ENCODE results near the gene SH3RF2.

SH3RF2 gene

DNA sequence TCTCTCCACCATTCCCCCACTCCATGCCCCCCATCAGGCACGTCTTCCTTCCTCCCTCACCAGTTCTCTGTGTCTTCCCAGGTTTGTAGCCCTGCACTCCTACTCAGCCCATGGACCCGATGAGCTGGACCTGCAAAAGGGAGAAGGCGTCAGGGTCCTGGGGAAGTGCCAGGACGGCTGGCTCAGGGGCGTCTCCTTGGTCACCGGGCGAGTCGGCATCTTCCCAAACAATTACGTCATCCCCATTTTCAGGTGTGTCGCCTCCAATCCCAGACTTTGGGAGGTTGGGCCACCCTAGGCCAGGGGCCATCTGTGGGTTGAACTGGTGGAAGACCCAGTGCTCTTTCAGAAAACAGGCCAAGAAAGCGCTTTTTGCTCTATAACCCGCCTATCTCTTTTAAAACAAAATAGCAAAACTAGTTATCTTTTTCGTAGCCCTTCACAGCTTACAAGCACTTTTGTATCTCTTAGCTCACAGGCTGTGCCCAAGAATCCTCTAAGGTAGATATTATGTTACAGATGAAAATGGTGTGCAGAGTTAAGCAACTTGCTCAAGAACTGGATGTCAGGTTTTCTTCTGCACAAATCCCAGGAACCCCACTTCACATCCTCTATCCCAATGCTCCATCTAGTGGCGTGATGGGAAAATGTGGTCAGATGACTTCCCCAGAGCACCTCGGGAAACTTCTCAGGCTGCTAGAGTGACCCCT, 112.8 kb downstream of the SH3RF2 start:
- peak; percentile 55 for DNase-seq

DNA sequence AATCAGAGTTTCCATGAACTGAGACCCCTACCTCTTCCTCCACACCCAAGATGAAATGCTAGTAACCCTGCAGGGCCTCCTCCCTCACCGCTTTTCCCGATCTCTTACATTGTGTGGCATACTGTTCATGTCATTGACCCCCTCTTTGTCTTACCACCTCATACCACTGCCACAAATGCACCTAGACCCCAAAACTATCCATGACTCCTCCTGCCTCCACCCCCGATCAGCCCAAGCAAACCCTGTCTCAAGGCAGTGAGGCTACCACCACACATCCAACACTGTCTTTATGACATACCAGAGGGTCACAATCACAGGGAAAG, 113.3 kb downstream of the SH3RF2 start:
- no peak for DNase-seq

DNA sequence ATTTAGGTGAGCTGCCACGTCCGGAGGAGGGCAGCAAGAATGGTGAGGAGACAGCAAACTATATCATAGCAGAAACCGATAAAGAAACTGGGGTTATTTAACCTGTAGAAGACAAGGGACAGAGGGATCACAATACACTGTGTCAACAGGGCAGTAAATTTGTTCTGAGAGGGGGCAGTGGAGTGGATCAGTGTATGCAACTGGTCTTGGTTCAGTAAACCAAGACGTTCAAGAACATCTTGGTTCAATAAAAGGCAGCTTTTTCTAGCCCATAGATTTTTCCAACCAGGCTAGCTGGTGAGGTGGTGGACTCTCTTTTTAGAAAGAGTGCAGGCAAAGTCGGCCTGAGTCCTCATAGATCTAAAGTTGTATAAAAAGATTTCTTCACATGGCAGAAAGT, 113.7 kb downstream of the SH3RF2 start:
- DNase-seq = no peak

DNA sequence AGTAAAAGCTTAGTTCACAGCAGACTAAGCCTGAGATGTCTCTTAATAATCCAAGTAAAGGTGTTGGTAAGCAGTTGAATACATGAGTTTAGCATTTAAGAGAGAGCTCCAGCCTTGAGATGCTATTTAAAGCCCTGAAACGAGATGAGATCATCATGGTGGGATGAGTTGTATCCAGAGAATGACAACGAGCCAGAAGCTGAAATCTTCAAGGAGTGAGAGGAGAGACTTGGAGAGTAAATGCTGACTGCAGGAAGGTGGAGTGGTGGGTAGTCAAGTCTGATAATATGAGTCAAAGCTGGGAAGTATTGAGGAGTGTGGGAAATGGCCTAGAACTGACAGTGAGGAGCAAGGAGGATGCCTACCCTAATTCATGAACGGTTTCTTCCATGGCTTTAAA, 115.3 kb downstream of the SH3RF2 start:
- no peak for DNase-seq

DNA sequence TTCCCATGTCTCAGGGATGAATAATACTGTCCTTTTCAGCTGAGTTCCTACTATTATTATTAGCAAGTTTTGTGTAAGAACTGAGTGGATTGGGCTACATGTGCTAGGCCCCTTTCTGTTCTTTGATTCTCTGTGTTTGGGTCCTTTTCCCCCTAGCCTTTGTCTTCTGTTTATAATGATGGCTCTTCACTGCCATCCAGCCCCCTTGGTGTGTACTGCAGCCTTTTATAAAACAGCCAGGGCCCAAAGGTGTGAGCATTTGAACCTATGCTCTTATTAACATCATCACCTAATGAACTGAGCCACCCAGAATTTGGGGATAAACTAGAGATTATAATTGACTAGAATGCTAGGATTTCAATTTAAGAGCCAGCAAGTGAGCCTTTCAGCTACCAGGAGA, 116.4 kb downstream of the SH3RF2 start:
- DNase-seq = peak; percentile 27

DNA sequence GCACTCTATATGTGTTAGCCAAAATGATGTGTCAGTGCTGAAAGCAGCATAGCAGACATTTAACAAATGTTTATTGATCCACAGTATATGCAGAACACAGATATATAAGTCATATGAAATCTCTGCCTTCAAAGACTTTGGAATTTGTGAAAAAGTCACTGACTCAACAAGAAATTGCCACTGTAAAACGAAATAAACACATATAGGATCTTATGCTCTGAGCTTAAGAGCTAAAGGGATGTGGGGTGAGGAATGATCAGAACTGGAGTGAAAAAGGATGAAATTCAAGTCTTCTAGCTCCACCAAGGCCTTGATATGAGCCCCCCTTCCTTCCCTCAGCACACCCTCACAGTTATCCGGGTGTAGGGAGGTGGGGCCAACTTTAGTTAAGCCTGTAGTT, 119.1 kb downstream of the SH3RF2 start:
- no peak for DNase-seq

DNA sequence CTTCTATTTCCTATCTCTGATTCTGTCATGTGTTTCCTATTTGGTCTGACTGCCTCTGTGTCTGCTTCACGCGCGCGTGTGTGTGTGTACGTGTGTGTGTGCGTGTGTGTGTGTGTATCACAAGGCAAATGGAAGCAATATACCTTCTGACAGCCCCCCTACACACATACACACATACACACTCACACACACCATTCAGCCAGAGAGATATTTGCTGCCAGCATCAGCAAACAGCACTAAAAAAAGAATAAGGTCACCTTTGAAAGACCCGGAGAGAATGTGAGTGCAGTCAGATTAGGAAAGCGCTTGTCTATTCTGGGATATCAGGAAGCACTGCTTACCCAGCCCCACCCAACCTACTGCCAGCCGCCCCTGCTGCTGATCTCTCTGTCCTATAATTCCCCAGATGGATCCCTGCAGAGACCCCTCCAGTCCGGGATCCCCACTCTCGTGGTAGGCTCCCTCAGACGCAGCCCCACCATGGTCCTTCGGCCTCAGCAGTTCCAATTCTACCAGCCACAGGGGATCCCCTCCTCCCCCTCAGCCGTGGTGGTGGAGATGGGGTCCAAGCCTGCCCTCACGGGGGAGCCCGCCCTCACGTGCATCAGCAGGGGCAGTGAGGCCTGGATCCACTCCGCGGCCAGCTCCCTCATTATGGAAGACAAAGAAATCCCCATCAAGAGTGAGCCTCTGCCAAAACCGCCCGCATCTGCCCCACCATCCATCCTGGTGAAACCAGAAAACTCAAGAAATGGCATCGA, 123.3 kb downstream of the SH3RF2 start:
- no peak for DNase-seq

DNA sequence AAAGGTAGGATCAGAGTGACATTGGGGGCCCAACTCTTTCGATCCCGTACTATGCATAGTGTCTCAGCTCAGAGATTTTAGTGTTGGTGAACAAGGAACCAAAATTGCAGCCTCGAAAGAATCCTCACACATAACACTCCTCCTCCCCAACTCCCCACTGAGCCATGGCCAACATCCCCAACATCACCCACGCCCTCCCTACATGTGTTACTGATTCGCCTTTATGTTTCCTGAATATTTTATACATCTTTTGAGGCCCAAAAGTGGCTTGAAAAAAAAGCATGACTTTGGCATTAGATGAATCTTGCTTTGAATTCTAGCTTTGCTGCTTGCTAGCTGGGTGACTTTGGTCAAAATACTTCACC, 123.8 kb downstream of the SH3RF2 start:
- DNase-seq = no peak

DNA sequence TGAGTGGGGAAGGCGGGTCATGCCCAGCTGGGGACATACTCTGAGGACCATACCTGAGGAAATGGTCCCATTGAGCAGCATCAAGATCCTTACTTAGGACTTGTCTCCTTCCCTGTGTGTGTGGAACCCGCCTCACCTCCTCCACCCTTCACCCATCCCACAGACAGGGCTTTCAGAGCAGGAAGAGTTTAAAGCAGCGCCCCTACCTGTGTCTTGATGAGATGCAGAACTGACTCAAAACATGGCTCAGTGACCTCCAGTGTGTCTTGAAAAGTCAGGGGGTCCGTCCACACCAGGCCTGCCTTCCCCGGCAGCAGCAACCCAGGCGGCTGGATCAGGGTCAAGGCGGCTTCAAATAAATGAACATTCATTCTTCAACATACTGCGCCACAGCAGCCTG, 130.6 kb downstream of the SH3RF2 start:
- DNase-seq = no peak

DNA sequence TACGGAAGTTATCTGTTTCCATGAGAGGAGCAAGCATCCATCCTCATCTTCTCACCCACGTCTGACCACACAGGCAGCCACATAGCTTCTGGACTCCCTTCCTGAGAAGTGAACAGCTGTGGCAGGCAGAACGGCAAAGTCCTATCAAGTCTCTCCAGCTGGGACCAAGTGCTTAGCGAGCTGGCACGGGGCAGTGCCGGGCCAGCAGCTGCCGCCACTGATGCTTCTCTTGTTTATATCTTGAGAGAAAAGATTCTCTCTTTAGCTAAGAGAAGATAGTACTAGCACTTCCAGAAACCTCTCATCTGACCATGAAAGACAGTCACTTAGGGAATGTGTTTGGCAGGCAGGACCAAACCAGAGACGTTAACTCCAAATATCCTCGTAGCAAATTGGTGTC, 131.8 kb downstream of the SH3RF2 start:
- no peak for DNase-seq

DNA sequence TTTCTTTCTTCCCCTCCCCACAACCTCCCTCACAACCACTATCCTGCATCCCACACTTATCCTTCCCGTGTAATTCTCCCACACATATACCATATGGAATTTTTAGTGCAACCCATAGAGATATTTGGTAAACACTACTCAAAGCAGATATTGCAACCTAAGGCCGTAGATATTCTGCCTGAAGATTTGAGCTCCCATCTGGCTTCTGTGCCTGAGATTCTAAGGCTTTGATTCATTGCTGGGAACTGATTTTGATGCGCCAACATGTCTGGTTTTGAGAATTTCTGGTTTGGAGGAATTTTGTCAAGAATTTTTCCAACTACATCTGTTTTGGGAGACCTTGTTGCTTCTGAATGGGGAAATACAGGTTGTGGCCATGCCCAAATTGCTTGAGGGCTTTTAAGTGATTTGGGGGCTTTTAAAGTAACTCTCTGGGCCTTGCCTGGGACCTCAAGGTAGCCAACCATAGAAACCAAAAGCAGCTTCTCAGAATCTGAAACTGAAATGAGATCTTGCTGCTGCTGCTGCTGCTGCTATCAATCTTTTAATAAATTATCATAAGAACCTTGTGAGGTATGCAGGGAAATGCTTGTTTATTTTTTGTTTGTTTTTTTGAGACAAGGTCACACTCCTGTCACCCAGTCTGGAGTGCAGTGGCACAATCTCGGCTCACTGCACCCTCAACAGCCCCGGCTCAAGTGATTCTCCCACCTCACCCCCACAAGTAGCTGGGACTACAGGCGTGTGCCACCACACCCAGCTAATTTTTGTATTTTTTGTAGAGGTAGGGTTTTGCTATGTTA, 132.8 kb downstream of the SH3RF2 start:
- DNase-seq = no peak

DNA sequence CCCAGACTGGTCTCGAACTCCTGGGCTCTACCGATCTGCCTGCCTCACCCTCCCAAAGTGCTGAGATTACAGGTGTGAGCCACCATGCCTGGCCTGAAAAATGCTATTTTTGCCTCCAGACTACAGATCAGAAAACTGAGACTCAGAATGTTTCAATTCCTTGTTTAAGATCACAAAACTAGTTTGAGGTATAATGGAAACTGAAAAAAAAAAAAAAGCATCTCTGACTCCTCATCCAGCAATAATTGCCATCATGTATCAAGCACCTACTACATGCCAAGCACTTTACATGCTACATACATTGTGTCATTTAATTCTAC, 133.4 kb downstream of the SH3RF2 start:
- no peak for DNase-seq

DNA sequence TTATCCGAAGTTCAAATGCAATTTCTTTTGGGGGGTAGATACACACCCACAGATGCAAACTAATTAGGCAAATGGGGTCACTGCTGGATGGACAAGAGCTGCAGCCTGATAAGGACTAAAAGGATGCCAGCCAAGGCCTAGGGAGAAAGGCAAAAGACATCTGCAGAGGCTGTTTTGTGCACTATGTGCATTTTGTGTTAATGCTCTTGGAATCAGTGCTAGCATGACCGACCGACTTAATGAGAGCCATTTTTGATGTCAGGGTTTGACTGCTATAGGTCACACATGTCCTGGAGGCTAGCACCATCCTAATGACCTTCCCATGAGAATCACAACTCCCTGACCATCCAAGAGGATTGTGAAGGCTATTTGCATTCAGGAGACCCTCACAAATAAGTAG, 134.4 kb downstream of the SH3RF2 start:
- DNase-seq = no peak

DNA sequence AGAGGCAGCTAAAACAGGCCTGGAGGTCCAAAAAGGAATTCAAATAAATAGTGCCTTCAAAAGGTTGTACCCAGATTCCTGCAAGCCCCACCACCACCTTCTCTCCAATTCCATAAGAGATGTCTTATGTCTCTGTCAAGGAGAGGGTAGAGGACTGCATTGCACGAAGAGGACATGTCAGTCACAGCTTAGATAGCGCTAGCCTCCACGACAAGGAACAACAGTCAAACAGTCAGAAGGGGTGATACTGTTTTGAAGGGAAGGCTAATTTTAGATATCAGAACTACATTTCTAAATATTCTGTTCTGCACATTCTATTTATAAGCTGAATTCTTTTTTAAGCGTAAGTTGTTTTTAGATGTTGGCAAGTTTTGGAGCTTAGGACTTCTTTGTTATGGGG, 134.8 kb downstream of the SH3RF2 start:
- no peak for DNase-seq

DNA sequence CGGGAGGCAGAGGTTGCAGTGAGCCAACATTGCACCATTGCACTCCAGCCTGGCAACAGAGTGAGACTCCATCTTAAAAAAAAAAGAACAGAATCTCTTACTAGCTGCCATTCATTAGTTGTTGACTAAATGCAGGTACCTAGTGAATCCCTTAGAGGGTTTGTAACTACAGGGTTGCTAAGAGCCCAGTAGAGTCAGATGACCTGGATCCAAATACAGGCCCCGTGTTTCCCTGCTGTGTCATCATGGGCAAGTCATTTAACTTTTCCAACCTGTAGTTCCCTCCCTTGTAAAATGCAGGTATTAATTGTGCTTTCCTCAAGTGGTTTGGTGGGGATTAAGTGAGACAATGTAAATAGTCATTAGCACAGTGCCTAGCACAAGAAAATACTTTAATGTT, 136.2 kb downstream of the SH3RF2 start:
- DNase-seq = no peak

DNA sequence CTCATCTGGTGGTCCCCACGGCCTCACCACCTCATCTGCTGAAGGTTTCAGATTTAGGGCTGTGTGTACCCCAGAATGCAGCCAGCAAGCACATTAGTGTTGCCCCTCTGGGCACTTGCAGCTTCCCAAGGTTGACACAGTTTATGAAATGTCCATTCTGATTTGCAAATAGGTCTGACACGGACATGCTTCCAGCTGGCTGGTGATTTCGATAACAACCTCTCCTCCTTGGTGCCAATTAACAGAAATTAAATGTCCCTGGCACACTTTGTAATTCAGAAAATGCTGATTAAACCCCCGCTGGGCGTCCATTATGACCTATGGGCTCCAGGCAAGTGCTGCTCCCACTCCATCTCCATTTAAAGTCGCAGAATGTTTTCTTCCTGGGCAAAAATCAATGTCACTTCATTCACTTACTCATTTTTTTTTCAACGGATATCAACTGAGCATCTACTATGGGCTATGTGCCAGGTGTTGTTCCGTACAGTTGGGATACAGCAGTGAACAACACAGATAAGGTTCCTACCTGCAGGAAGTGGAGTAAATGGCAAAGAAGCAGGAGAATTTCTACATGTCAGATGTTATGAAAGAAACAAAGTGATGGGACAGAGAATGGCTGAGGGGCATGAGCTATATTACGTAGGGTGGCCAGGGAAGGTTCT, 137.0 kb downstream of the SH3RF2 start:
- no peak for DNase-seq

DNA sequence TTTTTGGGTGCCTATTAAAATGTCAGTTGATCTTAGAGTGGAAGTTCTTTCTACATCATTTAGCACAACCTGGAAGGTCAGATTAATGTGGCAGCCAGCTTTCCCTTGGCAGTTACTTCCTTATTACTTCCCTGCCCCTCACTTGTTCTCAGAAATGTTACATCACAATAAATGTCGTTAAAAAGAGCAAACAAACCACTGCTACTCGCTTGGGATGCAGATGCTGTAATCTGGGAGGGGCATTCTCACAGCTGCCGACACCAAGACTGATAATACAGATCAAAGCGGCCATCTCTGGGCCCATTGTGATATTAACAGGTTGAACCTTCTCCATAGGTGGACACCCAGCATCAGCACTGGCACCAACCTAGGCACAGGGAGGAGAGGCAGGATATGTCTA, 139.7 kb downstream of the SH3RF2 start:
- no peak for DNase-seq

DNA sequence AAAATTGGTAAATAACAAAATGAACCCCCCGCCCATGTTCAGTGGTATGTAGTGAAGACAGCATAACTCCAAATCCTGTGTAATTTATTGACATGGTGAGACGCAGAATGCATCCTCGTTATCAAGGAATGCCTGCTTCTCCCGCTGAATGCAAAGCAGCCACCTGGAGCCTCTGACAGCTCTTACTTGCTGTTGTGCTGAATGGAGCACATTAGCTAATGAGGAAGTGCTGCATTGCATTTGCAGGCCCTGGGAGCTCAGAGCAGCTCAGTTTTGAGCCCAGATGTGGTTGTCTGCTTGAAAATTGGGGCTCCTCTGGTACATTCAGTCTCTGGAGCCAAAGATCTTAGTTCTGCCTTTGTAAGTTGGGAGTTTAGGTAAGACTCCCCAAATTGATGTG, 140.1 kb downstream of the SH3RF2 start:
- no peak for DNase-seq

DNA sequence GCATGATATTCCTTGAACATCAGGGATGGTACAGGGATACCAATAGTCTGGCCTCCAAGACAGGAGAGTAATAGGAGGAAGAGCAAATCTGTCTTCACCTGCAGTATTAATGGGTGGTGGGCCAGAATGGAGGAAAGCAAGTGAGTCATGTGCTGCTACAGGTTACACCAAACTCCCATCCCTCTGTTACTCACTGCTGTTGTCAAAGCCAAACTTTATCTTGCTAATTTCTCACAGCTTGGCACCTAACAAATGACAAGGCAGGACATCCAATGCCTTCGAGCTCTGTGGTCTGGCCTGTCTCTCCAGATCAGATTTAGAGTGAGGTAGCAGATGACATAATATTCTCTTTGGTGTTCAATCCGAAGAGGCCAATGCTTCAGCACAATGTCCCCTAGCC, 142.2 kb downstream of the SH3RF2 start:
- DNase-seq = no peak

DNA sequence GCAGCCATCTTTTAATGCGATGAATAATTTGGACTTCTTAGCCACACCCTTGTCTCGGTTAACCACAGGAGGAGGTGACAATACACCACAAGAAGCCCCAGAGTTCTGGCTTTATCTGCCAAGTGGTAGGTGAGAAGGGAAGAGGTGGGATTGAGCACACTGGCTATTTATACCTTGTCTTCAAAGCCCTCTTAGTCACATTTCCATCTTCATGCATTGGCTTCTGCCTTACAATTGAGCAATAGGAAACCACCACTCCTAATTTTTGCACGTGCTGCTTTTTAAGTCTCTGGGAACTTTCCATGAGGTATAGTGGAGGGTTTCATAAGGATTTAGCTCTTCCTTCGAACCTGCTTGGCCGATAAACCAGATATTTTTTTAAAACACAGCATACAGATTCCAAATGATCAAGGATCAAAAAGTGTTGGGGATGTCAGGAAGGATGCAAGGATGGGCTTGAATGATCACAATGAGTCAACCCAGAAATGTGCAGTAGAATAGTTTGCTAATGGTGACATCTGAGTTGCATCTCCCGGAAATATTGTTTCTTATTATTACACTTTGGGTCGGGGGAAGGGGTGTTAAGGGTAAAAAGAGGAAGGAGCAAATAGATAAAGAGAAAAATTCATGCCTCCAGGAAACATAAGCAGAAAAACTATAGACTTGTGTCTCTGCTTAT, 143.5 kb downstream of the SH3RF2 start:
- peak; percentile 64 for DNase-seq

DNA sequence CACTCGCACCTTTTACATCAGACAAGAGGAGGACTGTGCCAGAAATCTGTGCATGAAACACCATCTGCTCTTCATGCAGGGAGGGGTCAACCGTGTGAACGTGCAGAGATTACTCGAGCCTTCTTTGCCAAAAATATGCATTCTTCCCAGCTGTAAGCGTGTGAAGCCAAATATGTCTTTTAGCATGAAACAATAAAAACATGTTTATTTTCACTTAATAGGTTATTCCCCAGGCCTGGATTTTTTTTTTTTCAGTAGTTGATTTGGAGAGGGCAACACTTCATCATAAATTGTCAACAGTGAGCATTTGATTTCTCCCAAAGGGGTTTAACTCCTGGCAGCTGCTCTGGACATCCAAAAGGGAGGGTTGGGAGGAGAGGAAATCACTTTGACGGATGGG, 145.2 kb downstream of the SH3RF2 start:
- DNase-seq = no peak

DNA sequence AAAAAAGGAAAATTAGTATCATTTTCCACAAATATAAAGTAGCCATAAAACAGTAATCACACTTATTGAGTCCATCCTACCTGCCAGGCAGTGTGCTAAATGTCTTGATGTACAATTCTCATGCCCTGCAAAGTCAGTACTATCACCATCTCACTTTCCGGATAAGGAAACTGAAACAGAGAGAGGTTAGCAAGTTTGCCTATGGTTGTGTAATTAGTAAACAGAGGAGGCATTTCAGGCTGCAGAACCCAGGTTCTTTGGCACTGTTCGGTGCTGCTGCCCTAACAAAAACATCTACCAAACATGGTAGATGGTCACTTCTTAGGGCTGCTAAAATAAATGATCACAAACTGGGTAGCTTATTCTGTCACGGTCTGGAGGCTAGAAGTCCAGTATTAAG, 146.4 kb downstream of the SH3RF2 start:
- DNase-seq = peak; percentile 59

DNA sequence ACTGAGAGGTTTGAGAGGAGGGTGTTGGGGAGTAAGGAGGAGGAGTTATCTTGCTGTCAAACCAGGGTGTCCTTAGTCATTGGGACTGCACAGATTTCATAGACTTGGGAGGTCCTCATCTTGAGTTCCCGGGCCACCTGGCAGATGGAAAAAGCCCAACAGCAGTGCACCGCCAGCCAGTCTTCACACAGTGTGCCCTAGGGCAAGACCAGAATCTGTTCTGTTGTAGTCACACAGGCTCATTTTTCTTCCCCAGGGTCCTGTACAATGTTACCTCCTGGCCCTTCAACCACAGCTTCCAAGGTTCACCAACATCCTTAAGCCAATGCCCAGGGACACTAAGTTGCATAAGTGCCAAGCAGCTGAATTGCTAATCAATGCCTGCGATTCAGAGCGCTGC, 148.0 kb downstream of the SH3RF2 start:
- no peak for DNase-seq

Measured in activated CD4-positive, alpha-beta T cell treated with anti-CD3 and anti-CD28 coated beads, Interleukin-2, Interleukin-6, amounts not matched to agents 100 ng/mL and 50 ng/mL, durations not matched to agents 16 hours and 8 hours (primary cell).